Stomach (tissue), 4 donors: ENCODE data around the gene SLC2A3.

ENCODE experiments used
- CTCF ChIP-seq, 7 experiments: fragments of 450-650 bp in 4 of 7; fragments of 200-600 bp in 3 of 7; sonication (generic) in 3 of 7; IDR thresholded peaks; one replicate each; pipeline ENCODE4 v1.5.1; 2016 to 2019; ENCODE audit warnings: antibody characterized with exemption in 7 of 7, control low read depth in 2 of 7, mild to moderate bottlenecking in 1 of 7
- EP300 ChIP-seq: sonication (generic); formaldehyde crosslinking; IDR thresholded peaks from one replicate; pipeline ENCODE4 v1.6.1; 2017; ENCODE audit warnings: antibody characterized with exemption
- POLR2A ChIP-seq, 4 donors: fragments of 450-650 bp; IDR thresholded peaks; one replicate each; pipeline ENCODE4 v1.6.1; 2016; ENCODE audit warnings: antibody characterized with exemption in 4 of 4, control low read depth in 2 of 4, mild to moderate bottlenecking in 1 of 4, moderate library complexity in 1 of 4

- TF ChIP-seq POLR2A (IDR thresholded peaks at IDR 0.05) (no peak), CTCF (IDR thresholded peaks at IDR 0.05) (no peak), EP300 (no peak)
Measured at GRCh38 chr12:7923241-7924236, 12.4 kb downstream of the SLC2A3 start.
